Gastrocnemius medialis (tissue), 4 donors: ENCODE measurements around the gene MACROD2. TPM values are rescaled to one million over a fixed set of nuclear protein-coding genes. Genes with fewer than 3 reads are reported as not detected.

Experiments used
- ATAC-seq, 2 donors: fragments of 150-250 bp; one replicate each; pipeline ENCODE4 v1.9.1; 2016
- DNase-seq, 2 donors: peaks; one replicate each; pipeline ENCODE4 v3.0.0-alpha.2; 2019
- H3K27ac ChIP-seq, 4 donors: fragments of 200-600 bp; sonication (generic); 1 replicate in 1 of 4; 2 replicates in 3 of 4; pipeline ENCODE4 v1.5.1; 2016 to 2018; ENCODE audit warnings: mild to moderate bottlenecking in 2 of 4, moderate library complexity in 1 of 4
- H3K27me3 ChIP-seq, 3 donors: fragments of 200-600 bp; sonication (generic) in 2 of 3; 1 replicate in 1 of 3; 2 replicates in 2 of 3; pipeline versions ENCODE4 v1.5.1 to v1.6.0; 2016 to 2019; ENCODE audit warnings: mild to moderate bottlenecking in 1 of 3, moderate library complexity in 1 of 3
- H3K36me3 ChIP-seq, 2 donors: fragments of 200-600 bp; sonication (generic) in 1 of 2; one replicate each; pipeline ENCODE4 v1.5.1; 2017 to 2018
- H3K4me1 ChIP-seq, 2 donors: fragments of 200-600 bp; sonication (generic) in 1 of 2; one replicate each; pipeline ENCODE4 v1.5.1; 2016 to 2017; ENCODE audit warnings: mild to moderate bottlenecking in 2 of 2
- H3K4me3 ChIP-seq, 4 donors: fragments of 200-600 bp; sonication (generic) in 3 of 4; 1 replicate in 1 of 4; 2 replicates in 3 of 4; pipeline ENCODE4 v1.5.1; 2016 to 2019; ENCODE audit warnings: mild to moderate bottlenecking in 2 of 4
- H3K9me3 ChIP-seq, 3 donors: fragments of 200-600 bp; sonication (generic) in 2 of 3; 1 replicate in 1 of 3; 2 replicates in 2 of 3; pipeline ENCODE4 v1.5.1; 2016 to 2019
- POLR2A ChIP-seq, 2 donors: fragments of 450-650 bp; IDR thresholded peaks; one replicate each; pipeline ENCODE4 v1.6.1; 2017; ENCODE audit warnings: antibody characterized with exemption in 2 of 2, mild to moderate bottlenecking in 2 of 2, moderate library complexity in 2 of 2
- in situ Hi-C, 4 donors: fragments of 200-750 bp; cut with MboI; loops; one replicate each; pipeline versions ENCODE4 v1.15.0 to v1.8.0; 2017; ENCODE audit warnings: low sequenced_read_pairs in 4 of 4
- intact Hi-C: fragments of 100-400 bp; cut with DNase I; formaldehyde crosslinking; loops from one replicate; pipeline ENCODE4 v1.15.1; 2023; ENCODE audit warnings: low total_unique reads
- total RNA-seq, 4 donors: library from RNA; depleted of rRNA; stranded (reverse); fragments of >200 nt; gene quantifications; one replicate each; pipeline versions ENCODE4 v1.1.0 to v1.2.3, GENCODE V29; 2016
- TF ChIP-seq, protein P1 (sequence below), 5 experiments: fragments of 450-650 bp in 3 of 5; fragments of 200-600 bp in 2 of 5; sonication (generic) in 2 of 5; IDR thresholded peaks in 4 of 5; conservative IDR thresholded peaks in 1 of 5; 1 replicate in 4 of 5; 2 replicates in 1 of 5; pipeline ENCODE4 v1.5.1; 2016 to 2019; ENCODE audit warnings: antibody characterized with exemption in 5 of 5, mild to moderate bottlenecking in 3 of 5, moderate library complexity in 3 of 5

Gene MACROD2
- total RNA-seq, 4 donors from 2014 or later = 1.8 to 10.2 (median 3.6) TPM

DNA sequence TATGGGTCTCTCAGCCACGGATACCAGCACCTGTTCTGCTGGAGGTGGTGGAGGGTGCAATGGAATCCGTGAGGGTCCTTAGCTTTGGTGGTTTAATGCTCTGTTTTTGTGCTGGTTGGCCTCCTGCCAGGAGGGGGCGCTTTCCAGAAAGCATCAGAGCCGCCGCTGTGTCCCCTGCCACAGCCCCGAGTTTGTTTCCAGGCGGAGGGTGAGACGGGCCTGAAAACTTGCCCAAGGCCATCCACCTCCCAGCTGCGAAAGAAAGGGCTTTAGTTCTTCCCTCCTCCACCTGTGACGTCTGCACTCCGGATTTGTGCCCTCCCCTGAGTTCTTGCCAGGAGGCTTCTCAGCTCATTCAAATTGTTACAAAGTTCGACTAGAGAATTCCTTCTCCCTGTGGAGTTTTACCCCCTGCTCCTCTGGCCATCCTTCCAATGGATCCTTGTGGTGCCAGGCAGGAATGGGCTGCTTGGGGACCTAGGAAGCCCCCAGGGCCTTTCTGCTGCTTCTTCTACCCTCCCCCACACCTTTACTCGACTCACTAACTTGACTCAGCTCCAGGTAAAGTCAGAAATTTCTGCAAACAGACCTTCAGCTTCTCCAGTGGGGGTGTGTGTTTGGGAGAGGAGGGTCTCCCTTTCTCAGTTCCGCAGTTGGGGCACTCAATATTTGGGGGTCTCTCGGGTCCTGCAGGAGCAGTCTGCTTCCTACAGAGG, 1704.3 kb downstream of the MACROD2 start:
- TF ChIP-seq, protein P1, sequence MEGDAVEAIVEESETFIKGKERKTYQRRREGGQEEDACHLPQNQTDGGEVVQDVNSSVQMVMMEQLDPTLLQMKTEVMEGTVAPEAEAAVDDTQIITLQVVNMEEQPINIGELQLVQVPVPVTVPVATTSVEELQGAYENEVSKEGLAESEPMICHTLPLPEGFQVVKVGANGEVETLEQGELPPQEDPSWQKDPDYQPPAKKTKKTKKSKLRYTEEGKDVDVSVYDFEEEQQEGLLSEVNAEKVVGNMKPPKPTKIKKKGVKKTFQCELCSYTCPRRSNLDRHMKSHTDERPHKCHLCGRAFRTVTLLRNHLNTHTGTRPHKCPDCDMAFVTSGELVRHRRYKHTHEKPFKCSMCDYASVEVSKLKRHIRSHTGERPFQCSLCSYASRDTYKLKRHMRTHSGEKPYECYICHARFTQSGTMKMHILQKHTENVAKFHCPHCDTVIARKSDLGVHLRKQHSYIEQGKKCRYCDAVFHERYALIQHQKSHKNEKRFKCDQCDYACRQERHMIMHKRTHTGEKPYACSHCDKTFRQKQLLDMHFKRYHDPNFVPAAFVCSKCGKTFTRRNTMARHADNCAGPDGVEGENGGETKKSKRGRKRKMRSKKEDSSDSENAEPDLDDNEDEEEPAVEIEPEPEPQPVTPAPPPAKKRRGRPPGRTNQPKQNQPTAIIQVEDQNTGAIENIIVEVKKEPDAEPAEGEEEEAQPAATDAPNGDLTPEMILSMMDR (IDR thresholded peaks at IDR 0.05 in 4 of 5, conservative IDR thresholded peaks at IDR 0.05 in 1 of 5) = no peak
- TF ChIP-seq POLR2A (IDR thresholded peaks at IDR 0.05) = no peak
- Histone ChIP-seq H3K4me3 (no peak overlapping the region), H3K27me3 (no peaks in the 10 kb centered on the region), H3K36me3 (no peaks in the 10 kb centered on the region), H3K4me1 (no peaks in the 10 kb centered on the region), H3K27ac (no peak overlapping the region), H3K9me3 (no peaks in the 10 kb centered on the region)
- intact Hi-C loops (no loop called here), in situ Hi-C loops (no loop called here)
- ATAC-seq (no peak), DNase-seq (no peak)

DNA sequence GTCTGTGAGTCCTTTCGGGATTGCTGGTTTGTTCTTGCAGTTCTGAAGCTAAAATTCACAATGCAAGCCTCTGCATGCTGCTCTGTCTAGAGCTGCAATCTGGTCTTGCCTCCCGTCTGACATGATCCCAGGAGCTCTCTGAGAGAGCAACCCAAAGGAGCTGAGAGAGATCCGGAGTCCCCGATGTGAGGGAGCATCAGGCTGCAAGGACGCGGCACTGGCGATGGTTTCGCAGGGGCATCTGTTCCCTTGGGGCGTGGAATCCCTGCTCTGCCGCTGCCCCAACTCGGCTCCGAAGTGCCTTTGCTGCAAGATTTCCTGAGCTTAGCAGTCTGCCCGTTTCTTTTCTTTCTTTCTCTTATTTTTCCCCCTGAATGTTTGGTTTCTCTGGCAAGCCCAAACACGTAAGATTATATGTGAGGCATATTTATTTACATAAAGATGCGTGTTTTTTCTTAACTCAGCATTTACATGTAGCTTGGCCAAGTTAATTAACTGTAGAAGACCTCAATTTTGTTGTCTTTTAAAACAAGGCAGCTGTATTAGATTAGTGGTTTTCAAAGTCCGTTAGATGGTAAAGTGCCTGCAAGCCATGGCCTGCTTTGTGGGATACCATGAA, 1704.9 kb downstream of the MACROD2 start:
- DNase-seq (no peak), ATAC-seq (no peak)
- H3K4me3 ChIP-seq = no peak overlapping the region
- intact Hi-C loops (no loop called here), in situ Hi-C loops (no loop called here)
- no peaks in the 10 kb centered on the region for H3K9me3 ChIP-seq
- H3K4me1 ChIP-seq = no peaks in the 10 kb centered on the region
- no peak overlapping the region for H3K27ac ChIP-seq
- TF ChIP-seq, protein P1 (IDR thresholded peaks at IDR 0.05 in 4 of 5, conservative IDR thresholded peaks at IDR 0.05 in 1 of 5) = no peak
- no peak for TF ChIP-seq POLR2A (IDR thresholded peaks at IDR 0.05)
- no peaks in the 10 kb centered on the region for H3K27me3 ChIP-seq
- no peaks in the 10 kb centered on the region for H3K36me3 ChIP-seq

DNA sequence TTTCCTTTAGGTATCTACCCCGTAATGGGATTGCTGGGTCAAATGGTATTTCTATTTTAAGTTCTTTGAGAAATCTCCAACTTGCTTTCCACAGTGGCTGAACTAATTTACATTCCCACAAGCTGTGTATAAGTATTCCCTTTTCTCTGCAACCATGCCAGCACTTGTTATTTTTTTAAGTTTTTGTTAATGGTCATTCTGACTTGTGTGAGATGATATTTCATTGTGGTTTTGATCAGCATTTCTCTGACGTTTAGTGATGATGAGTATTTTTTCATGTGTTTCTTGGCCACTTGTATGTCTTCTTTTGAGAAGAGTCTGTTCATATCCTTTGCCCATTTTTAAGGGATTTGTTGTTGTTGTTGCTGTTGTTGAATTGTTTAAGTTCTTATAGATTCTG, 1706.8 kb downstream of the MACROD2 start:
- intact Hi-C loops = no loop called here
- no peak for TF ChIP-seq POLR2A (IDR thresholded peaks at IDR 0.05)
- TF ChIP-seq, protein P1 (IDR thresholded peaks at IDR 0.05 in 4 of 5, conservative IDR thresholded peaks at IDR 0.05 in 1 of 5) = no peak
- Histone ChIP-seq H3K27ac (no peak overlapping the region), H3K4me1 (no peaks in the 10 kb centered on the region), H3K9me3 (no peaks in the 10 kb centered on the region), H3K4me3 (no peak overlapping the region), H3K27me3 (no peaks in the 10 kb centered on the region), H3K36me3 (no peaks in the 10 kb centered on the region)
- DNase-seq (no peak), ATAC-seq (no peak)
- in situ Hi-C loops = no loop called here

DNA sequence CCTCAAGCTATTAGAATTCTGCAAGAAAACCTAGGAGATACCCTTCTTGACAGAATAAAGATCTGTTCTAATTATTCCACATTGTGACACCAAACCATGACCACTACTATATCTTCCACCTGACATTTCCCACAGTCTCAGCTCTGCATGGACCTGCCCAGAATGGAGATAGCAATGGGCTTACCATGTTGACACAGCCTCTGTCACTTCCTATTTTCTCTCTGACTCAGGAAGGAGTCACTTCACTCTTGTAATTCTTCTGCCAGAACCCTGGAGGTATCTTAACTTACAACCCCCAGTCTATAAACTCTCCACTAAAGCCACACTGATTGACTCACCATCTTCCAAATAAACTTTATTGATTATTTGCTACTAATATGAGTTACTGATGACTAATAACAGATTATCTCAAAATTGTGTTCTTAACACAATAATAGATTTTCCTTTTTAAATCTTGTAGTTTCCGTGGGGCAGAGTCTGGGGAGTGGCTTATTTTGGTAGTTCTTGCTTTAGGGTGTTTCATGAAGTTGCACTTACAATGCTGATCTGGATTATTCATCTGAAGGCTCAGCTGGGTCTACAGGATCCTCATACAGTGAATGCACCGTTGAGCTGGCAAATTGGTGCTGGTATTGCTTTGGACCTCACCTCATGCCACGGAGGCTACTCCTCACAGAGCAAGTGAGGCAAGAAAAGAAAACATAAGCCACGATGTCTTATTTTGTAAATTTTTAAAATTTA, 1708.0 kb downstream of the MACROD2 start:
- ATAC-seq (no peak), DNase-seq (no peak)
- Histone ChIP-seq H3K36me3 (no peaks in the 10 kb centered on the region), H3K4me3 (no peak overlapping the region), H3K4me1 (no peaks in the 10 kb centered on the region), H3K27ac (no peak overlapping the region), H3K9me3 (no peaks in the 10 kb centered on the region), H3K27me3 (no peaks in the 10 kb centered on the region)
- TF ChIP-seq POLR2A (IDR thresholded peaks at IDR 0.05) = no peak
- intact Hi-C loops = no loop called here
- in situ Hi-C loops = no loop called here

DNA sequence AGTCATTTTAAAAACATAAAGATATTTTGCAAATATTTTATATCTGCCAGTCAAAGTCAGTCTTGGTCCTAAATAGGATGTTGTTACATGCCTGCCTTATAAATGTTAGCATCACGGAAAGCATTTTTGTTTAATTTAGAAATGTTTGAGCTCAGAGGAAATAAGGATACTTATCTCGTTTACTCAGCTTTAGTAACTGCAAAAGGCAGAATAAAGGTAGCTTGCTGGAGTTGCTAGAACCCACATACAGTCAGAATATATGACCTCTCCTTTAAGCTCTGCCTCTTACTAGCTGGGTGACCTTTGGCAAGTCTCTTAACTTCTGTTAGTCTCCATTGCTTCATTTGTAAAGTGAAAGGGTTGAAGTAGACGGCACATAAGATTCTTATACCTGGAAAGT, 1710.7 kb downstream of the MACROD2 start:
- ATAC-seq (no peak), DNase-seq (no peak)
- in situ Hi-C loops = no loop called here
- TF ChIP-seq POLR2A (IDR thresholded peaks at IDR 0.05) = no peak
- TF ChIP-seq, protein P1 (IDR thresholded peaks at IDR 0.05 in 4 of 5, conservative IDR thresholded peaks at IDR 0.05 in 1 of 5) = no peak
- no peak overlapping the region for H3K27ac ChIP-seq
- H3K4me1 ChIP-seq = no peaks in the 10 kb centered on the region
- no peaks in the 10 kb centered on the region for H3K36me3 ChIP-seq
- intact Hi-C loops = no loop called here
- H3K9me3 ChIP-seq = no peaks in the 10 kb centered on the region
- H3K4me3 ChIP-seq = no peak overlapping the region
- no peaks in the 10 kb centered on the region for H3K27me3 ChIP-seq
